Uterus (tissue), 2 donors: Measurements from ENCODE around the gene PTPMT1.

Experiments
- POLR2A ChIP-seq, 2 donors: fragments of 450-650 bp; IDR thresholded peaks; one replicate each; pipeline ENCODE4 v1.6.1; 2016; ENCODE audit warnings: antibody characterized with exemption in 2 of 2, mild to moderate bottlenecking in 1 of 2, moderate library complexity in 1 of 2
- TF ChIP-seq, protein P1 (sequence below), 4 experiments: fragments of 200-600 bp in 2 of 4; fragments of 450-650 bp in 2 of 4; sonication (generic) in 2 of 4; IDR thresholded peaks; one replicate each; pipeline ENCODE4 v1.5.1; 2016 to 2019; ENCODE audit warnings: antibody characterized with exemption in 4 of 4, mild to moderate bottlenecking in 2 of 4, moderate library complexity in 1 of 4

DNA sequence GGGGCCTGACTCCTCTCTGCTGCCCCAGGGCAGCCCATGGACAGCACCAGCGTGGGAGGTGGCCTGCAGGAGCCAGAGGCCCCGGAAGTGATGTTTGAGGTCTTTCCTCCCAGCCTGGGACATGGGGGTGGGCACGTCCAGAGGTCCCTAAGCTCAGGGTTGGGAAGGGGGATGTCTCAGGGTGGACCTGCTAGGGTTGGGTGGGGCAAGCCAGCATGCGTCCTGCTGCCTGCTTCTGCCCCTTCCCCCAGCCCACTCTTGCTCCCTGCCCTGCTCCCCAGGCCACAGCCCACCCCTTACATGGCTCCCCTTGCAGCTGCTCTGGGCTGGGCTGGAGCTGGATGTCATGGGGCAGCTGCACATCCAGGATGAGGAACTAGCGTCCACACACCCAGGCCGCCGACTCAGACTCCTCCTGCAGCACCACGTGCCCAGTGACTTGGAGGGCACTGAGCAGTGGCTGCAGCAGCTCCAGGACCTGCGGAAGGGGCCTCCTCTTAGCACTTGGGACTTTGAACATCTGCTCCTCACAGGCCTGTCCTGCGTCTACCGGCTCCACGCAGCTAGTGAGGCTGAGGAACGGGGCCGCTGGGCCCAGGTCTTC, 22.4 kb downstream of the PTPMT1 start:
- TF ChIP-seq, protein P1, sequence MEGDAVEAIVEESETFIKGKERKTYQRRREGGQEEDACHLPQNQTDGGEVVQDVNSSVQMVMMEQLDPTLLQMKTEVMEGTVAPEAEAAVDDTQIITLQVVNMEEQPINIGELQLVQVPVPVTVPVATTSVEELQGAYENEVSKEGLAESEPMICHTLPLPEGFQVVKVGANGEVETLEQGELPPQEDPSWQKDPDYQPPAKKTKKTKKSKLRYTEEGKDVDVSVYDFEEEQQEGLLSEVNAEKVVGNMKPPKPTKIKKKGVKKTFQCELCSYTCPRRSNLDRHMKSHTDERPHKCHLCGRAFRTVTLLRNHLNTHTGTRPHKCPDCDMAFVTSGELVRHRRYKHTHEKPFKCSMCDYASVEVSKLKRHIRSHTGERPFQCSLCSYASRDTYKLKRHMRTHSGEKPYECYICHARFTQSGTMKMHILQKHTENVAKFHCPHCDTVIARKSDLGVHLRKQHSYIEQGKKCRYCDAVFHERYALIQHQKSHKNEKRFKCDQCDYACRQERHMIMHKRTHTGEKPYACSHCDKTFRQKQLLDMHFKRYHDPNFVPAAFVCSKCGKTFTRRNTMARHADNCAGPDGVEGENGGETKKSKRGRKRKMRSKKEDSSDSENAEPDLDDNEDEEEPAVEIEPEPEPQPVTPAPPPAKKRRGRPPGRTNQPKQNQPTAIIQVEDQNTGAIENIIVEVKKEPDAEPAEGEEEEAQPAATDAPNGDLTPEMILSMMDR (IDR thresholded peaks at IDR 0.05), result no peak
- no peak for TF ChIP-seq POLR2A (IDR thresholded peaks at IDR 0.05)
